HTR-8/SVneo (cell line): ENCODE results near the gene CACFD1.
"Not testable (repeated sequence)": the region's sequence is repeated elsewhere in the genome, so short reads cannot be mapped to it uniquely, and the experiment has no call there.

Experiments used
- DNase-seq: peaks from one replicate; pipeline ENCODE4 v3.0.0; 2011; ENCODE audit warnings: low spot score, mixed read lengths; ENCODE audit not compliant: insufficient read length
- FAIRE-seq: peaks from 2 replicates; lab custom pipeline; 2011; peaks lifted over from hg19 to GRCh38; lab: Jason Lieb, UNC

CACFD1 gene

GRCh38 chr9:133437753-133438531, 21.8 kb upstream of the CACFD1 start:
- no peak for DNase-seq
- FAIRE-seq = no peak

DNA sequence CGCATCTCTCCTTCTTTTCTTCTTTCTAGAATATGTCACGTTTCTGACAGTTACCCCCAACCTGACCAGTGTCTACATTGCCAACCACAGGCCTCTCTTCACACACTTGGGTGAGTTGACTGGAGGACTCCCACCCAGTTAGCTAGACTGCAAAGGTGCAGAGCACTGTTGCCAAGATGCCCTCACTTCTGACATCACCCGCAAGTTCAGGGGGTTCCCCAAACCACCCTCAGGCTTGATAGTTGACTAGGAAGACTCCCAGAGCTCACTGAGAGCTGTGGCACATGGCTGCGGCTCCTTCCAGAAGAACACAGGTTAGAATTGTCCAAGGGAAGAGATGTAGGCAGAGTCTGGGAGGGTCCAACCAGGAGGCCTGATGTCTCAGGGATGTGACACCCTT, 20.4 kb upstream of the CACFD1 start:
- DNase-seq (no peak), FAIRE-seq (no peak)

- FAIRE-seq = no peak
- DNase-seq = no peak
These were observed 18.9 kb upstream of the CACFD1 start for GRCh38 chr9:133440874-133441273.

DNA sequence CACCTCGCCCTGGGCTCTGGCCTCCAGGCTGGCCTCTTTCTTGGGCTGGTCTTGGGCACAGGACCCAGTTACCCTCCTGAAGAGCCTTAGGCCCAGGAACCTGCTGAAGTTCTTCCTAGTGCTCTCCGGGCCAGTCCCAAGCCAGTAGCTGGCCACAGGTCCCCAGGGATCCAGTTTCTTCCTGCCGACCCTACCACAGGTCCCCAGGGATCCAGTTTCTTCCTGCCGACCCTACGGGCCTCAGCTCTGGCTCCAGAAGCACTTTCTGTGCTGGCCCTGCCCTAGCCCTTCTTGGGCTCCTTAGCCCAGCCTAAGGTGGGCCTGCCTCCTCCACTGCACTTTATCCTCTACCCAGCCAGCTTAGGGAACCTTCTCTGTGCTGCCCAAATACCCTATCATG, 18.2 kb upstream of the CACFD1 start:
- FAIRE-seq (no peak), DNase-seq (no peak)

DNA sequence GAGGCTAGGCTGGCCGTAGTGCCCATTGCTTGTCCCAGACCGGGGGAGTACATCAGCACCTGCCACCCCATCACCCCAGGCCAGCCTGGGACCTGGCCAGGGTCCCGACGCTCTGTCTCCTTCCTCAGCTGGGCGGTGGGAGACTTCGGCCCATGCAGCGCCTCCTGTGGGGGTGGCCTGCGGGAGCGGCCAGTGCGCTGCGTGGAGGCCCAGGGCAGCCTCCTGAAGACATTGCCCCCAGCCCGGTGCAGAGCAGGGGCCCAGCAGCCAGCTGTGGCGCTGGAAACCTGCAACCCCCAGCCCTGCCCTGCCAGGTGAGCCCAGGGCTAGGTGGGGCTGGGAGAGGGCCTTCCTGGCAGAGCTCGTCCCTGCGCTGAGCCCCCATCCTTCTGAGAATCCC, 16.5 kb upstream of the CACFD1 start:
- DNase-seq (no peak), FAIRE-seq (no peak)

DNA sequence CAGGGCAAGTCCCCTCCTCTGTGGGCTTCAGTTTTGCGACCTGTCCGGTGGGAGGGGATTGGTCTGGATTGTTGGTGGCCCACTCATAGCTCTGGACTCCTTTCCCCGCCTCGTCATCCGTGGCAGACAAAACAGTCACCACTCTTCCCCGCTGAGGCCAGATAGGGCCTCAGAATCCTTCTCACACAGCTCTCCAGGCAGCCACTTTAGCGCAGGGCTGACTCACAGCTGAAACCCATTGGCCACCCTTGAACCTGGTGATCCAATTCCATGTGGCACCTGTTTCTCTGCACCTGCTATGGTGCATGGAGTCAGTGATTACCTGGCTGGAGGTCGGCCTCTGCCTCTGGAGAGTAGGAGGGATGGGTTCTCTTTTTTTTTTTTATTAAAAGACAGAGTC, 15.8 kb upstream of the CACFD1 start:
- DNase-seq (no peak), FAIRE-seq (no peak)

DNA sequence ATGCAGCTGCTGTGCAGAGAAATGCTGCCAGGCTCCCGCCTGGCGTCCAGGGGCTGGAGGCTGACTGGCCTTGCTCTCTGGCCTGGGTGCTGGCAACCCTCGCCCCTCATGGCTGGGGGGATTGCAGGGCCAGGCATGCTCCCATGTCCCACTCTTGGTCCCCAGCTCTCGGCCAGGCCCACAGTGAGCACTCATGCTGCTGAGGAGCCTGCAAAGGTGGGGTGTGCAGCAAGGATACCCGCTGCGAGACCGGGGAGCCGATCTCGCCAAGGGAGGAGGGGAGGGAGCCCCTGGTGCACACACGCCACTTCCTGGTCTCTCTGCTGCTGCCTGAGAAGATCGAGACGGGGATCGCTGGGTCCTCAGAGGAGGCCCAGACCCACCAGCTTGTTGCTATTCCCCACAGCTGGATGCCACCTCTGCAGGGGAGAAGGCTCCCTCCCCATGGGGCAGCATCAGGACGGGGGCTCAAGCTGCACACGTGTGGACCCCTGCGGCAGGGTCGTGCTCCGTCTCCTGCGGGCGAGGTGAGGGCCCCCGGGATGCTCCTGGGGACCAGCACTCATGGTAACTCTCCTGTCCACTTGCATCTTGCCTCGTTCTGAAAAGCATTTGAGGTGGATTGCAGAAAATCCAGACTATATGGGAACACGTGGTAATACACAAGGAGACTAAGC, 14.3 kb upstream of the CACFD1 start:
- no peak for FAIRE-seq
- DNase-seq = no peak

DNA sequence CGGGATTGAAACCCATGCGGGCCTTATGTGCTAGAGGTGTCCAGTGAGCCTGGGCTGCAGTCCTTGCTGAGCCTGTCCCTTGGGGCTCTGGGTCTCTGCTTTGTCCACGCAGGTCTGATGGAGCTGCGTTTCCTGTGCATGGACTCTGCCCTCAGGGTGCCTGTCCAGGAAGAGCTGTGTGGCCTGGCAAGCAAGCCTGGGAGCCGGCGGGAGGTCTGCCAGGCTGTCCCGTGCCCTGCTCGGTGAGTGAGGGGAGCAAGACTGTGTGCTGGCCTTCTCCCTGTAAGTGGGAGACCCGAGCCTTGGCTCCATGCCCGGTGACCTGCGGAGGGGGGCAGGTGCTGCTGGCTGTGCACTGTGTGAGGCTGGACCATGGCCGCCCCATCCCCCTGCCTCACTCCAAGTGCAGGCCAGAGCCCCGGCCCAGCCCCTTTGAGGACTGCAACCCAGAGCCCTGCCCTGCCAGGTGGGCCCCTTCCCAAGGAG, 11.2 kb upstream of the CACFD1 start:
- DNase-seq = no peak
- no peak for FAIRE-seq

DNA sequence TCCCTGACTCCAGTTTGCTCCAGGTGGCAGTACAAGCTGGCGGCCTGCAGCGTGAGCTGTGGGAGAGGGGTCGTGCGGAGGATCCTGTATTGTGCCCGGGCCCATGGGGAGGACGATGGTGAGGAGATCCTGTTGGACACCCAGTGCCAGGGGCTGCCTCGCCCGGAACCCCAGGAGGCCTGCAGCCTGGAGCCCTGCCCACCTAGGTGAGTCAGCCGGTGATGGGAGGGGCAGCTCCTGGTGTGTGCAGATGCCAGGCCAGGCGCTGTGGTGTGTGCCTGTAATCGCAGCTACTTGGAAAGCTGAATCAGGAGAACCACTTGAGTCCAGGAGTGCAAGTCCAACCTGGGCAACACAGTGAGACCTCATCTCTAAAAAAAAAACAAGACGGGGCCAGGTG, 10.0 kb upstream of the CACFD1 start:
- DNase-seq (no peak), FAIRE-seq (no peak)

DNA sequence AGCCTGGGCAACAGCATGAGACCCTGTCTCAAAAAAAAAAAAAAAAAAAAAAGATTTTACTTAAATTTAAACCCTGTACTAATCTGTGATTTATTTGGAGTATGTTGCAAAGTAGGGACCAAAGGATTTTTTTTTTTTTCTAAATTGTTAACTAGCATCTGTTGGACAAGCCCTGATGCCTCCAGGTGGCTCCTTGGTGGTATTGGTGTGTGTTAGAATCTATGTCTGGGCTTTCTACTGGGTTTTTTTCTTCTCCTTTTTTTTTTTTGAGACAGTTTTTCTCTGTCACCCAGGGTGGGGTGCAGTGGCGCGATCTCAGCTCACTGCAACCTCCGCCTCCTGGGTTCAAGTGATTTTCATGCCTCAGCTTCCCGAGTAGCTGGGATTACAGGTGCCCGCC, 7.9 kb upstream of the CACFD1 start:
- FAIRE-seq, DNase-seq: not testable (repeated sequence)

DNA sequence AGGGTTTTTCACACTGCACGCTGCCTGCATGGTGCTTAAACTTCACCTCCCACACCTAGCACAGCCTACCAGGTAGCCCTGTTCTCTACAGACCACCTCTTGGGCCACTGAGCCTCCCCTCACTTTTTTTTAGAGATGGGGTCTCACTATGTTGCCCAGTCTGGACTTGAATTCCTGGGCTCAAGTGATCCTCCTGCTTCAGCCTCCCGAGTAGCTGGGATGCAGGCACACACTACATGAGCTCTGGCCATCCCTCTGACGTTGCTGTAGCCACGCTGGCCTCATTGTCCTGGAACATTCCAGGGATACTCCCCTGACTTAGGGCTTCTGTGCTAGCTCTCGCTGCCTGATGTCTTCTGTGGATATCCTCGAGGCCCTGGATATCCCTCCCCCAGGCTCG, 7.2 kb upstream of the CACFD1 start:
- DNase-seq (no peak), FAIRE-seq (no peak)

- DNase-seq (no peak), FAIRE-seq (no peak)
These were observed 6.1 kb upstream of the CACFD1 start for GRCh38 chr9:133453651-133454050.

DNA sequence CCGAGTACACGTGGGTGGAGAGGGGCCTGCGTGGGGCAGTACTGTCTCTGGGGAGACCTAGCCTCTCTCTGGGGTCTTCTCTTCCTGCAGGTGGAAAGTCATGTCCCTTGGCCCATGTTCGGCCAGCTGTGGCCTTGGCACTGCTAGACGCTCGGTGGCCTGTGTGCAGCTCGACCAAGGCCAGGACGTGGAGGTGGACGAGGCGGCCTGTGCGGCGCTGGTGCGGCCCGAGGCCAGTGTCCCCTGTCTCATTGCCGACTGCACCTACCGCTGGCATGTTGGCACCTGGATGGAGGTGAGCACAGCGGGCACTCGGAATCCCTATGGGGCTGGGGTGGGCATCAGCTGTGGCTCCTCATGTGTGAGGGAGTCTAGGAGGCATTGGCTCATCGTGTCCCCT, 5.5 kb upstream of the CACFD1 start:
- FAIRE-seq = no peak

DNA sequence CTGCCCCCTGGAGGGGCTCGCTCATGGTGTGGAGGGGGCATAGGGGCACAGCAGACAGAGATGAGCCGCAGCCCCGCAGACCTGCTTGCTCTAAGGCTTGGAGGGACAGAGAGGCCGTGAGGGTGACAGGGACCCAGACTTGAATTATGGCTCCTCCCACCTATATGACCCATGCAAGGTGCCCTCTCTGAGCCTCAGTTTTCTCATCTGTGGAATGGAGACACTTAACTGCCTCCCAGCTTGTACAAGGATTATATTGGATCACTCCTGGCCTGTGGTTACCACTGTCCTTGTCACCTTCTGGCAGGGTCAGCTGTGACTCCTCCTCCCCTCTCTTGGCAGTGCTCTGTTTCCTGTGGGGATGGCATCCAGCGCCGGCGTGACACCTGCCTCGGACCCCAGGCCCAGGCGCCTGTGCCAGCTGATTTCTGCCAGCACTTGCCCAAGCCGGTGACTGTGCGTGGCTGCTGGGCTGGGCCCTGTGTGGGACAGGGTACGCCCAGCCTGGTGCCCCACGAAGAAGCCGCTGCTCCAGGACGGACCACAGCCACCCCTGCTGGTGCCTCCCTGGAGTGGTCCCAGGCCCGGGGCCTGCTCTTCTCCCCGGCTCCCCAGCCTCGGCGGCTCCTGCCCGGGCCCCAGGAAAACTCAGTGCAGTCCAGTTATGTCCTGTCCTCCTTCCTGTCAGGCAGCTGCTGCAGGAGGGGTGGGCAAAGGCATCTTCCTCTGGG, 4.7 kb upstream of the CACFD1 start:
- no peak for DNase-seq
- FAIRE-seq = no peak

More for the DNA sequence above, 5.5 kb upstream of the CACFD1 start:
- DNase-seq = no peak

- FAIRE-seq (no peak), DNase-seq (no peak)
These were observed 3.8 kb upstream of the CACFD1 start for GRCh38 chr9:133455936-133456335.

DNA sequence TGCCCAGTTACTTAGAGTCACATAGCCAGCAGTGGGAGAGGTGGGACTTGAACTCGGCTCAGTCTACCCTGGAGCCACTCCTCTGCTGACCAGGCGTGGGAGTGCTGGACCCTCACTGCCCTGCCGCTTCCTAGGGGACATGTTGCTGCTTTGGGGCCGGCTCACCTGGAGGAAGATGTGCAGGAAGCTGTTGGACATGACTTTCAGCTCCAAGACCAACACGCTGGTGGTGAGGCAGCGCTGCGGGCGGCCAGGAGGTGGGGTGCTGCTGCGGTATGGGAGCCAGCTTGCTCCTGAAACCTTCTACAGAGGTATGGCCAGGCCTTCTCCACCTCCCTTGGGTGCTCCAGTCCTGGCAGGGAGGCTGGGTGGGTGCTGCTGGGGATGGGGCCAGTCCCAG, 3.4 kb upstream of the CACFD1 start:
- FAIRE-seq = no peak
- DNase-seq = no peak

- DNase-seq (no peak), FAIRE-seq (no peak)
These were observed 2.5 kb upstream of the CACFD1 start for GRCh38 chr9:133457233-133457632.

DNA sequence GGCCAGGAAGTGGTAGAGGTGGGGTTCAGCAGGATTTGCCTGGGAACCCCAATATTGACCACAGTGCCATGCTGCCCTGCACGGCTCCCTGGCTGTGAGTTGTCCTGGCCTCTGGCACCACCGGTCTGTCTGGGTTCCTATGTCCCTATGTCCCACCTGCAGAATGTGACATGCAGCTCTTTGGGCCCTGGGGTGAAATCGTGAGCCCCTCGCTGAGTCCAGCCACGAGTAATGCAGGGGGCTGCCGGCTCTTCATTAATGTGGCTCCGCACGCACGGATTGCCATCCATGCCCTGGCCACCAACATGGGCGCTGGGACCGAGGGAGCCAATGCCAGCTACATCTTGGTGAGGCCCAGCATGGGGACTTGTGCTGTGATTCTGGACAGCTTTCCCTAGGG, 2.0 kb upstream of the CACFD1 start:
- FAIRE-seq (no peak), DNase-seq (no peak)

- FAIRE-seq = no peak
- DNase-seq = no peak
These were observed 1.0 kb upstream of the CACFD1 start for GRCh38 chr9:133458643-133459312.

GRCh38 chr9:133460405-133461175, 812 bp downstream of the CACFD1 start:
- DNase-seq (no peak), FAIRE-seq (no peak)
